Measurements from ENCODE around the gene BPIFB6. TPM values are rescaled to one million over a fixed set of nuclear protein-coding genes. Genes with fewer than 3 reads are reported as not detected.

The BPIFB6 gene
- total and polyA plus RNA-seq, 10 of the 15 experiments (the other 5 are each of a cell fraction or from before 2014, with no cell fraction given): not detected

GRCh38 chr20:33069673-33070072 lies 38.2 kb downstream of the BPIFB6 start:
- H3K4me1 ChIP-seq (ENCODE audit: control insufficient read depth, insufficient read depth, low read length): no peaks in the 10 kb centered on the region
- H3K9ac ChIP-seq (ENCODE audit: control insufficient read depth, insufficient read depth, low read length): no peak overlapping the region
- WGBS (ENCODE audit: insufficient coverage, insufficient replicate concordance, low lambda C conversion rate, missing lambda C conversion rate): 33% methylated on average over 9 of the region's 9 CpGs
- H3K27ac ChIP-seq (ENCODE audit: control insufficient read depth, insufficient read depth): no peak overlapping the region
- no TSS peak for BruUV-seq (replicated peaks)
- no peak overlapping the region for H3K4me3 ChIP-seq
- ChIA-PET CTCF (no interaction called here), POLR2A (no interaction called here), RAD21 (ENCODE audit: unreplicated experiment) (interaction anchor here (0.6 kb wide), 1 partner anchor 125 kb away, joined by 3 read pairs; no protein-coding TSS in a partner anchor), SMC1A (ENCODE audit: uncharacterized antibody, unreplicated experiment) (no interaction called here)
- no peaks in the 10 kb centered on the region; a peak in 1 of 4 replicates for H3K27me3 ChIP-seq (replicated peaks in 1 of 2; ENCODE audit: control insufficient read depth in 2 of 2, insufficient read depth in 2 of 2, low read length in 1 of 2)
- in situ Hi-C loops (cut with MboI) (no loop called here), intact Hi-C loops (cut with micrococcal nuclease; ENCODE audit: unreplicated experiment) (no loop called here)
- FAIRE-seq (no peak), ATAC-seq (no peak), DNase-seq (ENCODE audit: low read depth, low spot score) (no peak)
- no peaks in the 10 kb centered on the region for H3K79me2 ChIP-seq (ENCODE audit: control insufficient read depth, insufficient read depth, low read length)
- no peak overlapping the region for H3K4me2 ChIP-seq (ENCODE audit: control insufficient read depth, insufficient read depth)
- H3K9me3 ChIP-seq (replicated peaks; ENCODE audit: control insufficient read depth, insufficient read depth, low read length): no peaks in the 10 kb centered on the region
- H3K36me3 ChIP-seq (ENCODE audit: control insufficient read depth in 2 of 2, insufficient read depth in 2 of 2, low read length in 1 of 2): no peaks in the 10 kb centered on the region
- H2AFZ ChIP-seq (ENCODE audit: control insufficient read depth, low read depth, low read length): no peak overlapping the region
- H4K20me1 ChIP-seq (ENCODE audit: control insufficient read depth, insufficient read depth): no peaks in the 10 kb centered on the region
- no peak for TF ChIP-seq CUX1 (IDR thresholded peaks at IDR 0.05; ENCODE audit: insufficient replicate concordance, low read depth, low read length)
- no peak for TF ChIP-seq CEBPB (IDR thresholded peaks at IDR 0.05; ENCODE audit: borderline replicate concordance in 1 of 2, low read depth in 2 of 2, low read length in 2 of 2)
- TF ChIP-seq NRF1 (conservative IDR thresholded peaks at IDR 0.05; ENCODE audit: low read depth, low read length): no peak
- TF ChIP-seq GABPA (IDR thresholded peaks at IDR 0.05; ENCODE audit: low read depth): no peak
- TF ChIP-seq, protein P1, sequence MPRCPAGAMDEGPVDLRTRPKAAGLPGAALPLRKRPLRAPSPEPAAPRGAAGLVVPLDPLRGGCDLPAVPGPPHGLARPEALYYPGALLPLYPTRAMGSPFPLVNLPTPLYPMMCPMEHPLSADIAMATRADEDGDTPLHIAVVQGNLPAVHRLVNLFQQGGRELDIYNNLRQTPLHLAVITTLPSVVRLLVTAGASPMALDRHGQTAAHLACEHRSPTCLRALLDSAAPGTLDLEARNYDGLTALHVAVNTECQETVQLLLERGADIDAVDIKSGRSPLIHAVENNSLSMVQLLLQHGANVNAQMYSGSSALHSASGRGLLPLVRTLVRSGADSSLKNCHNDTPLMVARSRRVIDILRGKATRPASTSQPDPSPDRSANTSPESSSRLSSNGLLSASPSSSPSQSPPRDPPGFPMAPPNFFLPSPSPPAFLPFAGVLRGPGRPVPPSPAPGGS (IDR thresholded peaks at IDR 0.05; ENCODE audit: borderline replicate concordance, insufficient read depth, low read depth, low read length, poor library complexity, severe bottlenecking): no peak
- TF ChIP-seq PAX5 (IDR thresholded peaks at IDR 0.05; ENCODE audit: borderline replicate concordance, low read depth, low read length): no peak
- TF ChIP-seq GATAD2B (conservative IDR thresholded peaks at IDR 0.05; ENCODE audit: low read depth): no peak
- TF ChIP-seq, protein P2, sequence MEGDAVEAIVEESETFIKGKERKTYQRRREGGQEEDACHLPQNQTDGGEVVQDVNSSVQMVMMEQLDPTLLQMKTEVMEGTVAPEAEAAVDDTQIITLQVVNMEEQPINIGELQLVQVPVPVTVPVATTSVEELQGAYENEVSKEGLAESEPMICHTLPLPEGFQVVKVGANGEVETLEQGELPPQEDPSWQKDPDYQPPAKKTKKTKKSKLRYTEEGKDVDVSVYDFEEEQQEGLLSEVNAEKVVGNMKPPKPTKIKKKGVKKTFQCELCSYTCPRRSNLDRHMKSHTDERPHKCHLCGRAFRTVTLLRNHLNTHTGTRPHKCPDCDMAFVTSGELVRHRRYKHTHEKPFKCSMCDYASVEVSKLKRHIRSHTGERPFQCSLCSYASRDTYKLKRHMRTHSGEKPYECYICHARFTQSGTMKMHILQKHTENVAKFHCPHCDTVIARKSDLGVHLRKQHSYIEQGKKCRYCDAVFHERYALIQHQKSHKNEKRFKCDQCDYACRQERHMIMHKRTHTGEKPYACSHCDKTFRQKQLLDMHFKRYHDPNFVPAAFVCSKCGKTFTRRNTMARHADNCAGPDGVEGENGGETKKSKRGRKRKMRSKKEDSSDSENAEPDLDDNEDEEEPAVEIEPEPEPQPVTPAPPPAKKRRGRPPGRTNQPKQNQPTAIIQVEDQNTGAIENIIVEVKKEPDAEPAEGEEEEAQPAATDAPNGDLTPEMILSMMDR (IDR thresholded peaks at IDR 0.05 in 2 of 3, conservative IDR thresholded peaks at IDR 0.05 in 1 of 3; ENCODE audit: control insufficient read depth in 2 of 3, extremely low read depth in 1 of 3, insufficient read depth in 1 of 3, low read depth in 3 of 3, low read length in 3 of 3): no peak
- no peak for TF ChIP-seq ZNF24 (IDR thresholded peaks at IDR 0.05)
- TF ChIP-seq ZNF384 (IDR thresholded peaks at IDR 0.05; ENCODE audit: borderline replicate concordance, low read depth, low read length): no peak
- TF ChIP-seq KAT2A (conservative IDR thresholded peaks at IDR 0.05; ENCODE audit: control insufficient read depth, low read depth, low read length): no peak
- no peak for TF ChIP-seq TCF12 (IDR thresholded peaks at IDR 0.05; ENCODE audit: low read depth, low read length)
- TF ChIP-seq SP1 (IDR thresholded peaks at IDR 0.05; ENCODE audit: low read depth, low read length): no peak
- no peak for TF ChIP-seq PML (IDR thresholded peaks at IDR 0.05; ENCODE audit: low read length)
- no peak for TF ChIP-seq SREBF1 (IDR thresholded peaks at IDR 0.05; ENCODE audit: low read length)
- TF ChIP-seq FOXK2 (IDR thresholded peaks at IDR 0.05): no peak

All from GM12878 (cell line).